ENCODE results near the gene HECW1. TPM values are rescaled to one million over a fixed set of nuclear protein-coding genes. Genes with fewer than 3 reads are reported as not detected.

HECW1 gene
- total RNA-seq, 1 donor from 2014 or later, result 0.15 TPM

DNA sequence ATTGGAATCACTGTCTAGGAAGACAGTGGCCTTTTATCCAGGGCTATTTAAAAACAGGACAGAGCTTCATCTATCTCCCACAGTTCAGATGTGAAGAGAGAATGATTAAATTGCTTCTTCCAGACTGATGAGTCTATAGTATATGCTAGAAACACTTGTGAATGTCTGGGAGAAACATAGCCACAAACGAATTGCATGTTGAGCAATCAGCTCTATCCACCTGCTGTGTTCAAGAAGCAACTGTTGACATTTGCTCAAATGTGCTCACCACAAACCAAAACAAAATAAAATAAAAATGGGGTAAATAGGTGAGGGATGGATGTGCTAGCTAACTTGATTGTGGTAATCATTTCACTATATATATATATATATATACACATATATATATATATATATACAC, 195.1 kb downstream of the HECW1 start:
- Mint-ChIP-seq H3K36me3 (ENCODE audit: low read depth, unreplicated experiment) (no peaks in the 10 kb centered on the region), H3K9me3 (ENCODE audit: unreplicated experiment) (no peaks in the 10 kb centered on the region), H3K4me3 (ENCODE audit: unreplicated experiment) (no peak overlapping the region), H3K27me3 (ENCODE audit: unreplicated experiment) (no peaks in the 10 kb centered on the region), H3K4me1 (ENCODE audit: unreplicated experiment) (peaks cover 9% of the 10 kb centered on the region), H3K27ac (ENCODE audit: unreplicated experiment) (no peak overlapping the region)
- no peak for DNase-seq (ENCODE audit: low spot score)
- TF ChIP-seq, protein P1, sequence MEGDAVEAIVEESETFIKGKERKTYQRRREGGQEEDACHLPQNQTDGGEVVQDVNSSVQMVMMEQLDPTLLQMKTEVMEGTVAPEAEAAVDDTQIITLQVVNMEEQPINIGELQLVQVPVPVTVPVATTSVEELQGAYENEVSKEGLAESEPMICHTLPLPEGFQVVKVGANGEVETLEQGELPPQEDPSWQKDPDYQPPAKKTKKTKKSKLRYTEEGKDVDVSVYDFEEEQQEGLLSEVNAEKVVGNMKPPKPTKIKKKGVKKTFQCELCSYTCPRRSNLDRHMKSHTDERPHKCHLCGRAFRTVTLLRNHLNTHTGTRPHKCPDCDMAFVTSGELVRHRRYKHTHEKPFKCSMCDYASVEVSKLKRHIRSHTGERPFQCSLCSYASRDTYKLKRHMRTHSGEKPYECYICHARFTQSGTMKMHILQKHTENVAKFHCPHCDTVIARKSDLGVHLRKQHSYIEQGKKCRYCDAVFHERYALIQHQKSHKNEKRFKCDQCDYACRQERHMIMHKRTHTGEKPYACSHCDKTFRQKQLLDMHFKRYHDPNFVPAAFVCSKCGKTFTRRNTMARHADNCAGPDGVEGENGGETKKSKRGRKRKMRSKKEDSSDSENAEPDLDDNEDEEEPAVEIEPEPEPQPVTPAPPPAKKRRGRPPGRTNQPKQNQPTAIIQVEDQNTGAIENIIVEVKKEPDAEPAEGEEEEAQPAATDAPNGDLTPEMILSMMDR (IDR thresholded peaks at IDR 0.05; ENCODE audit: unreplicated experiment), result no peak

DNA sequence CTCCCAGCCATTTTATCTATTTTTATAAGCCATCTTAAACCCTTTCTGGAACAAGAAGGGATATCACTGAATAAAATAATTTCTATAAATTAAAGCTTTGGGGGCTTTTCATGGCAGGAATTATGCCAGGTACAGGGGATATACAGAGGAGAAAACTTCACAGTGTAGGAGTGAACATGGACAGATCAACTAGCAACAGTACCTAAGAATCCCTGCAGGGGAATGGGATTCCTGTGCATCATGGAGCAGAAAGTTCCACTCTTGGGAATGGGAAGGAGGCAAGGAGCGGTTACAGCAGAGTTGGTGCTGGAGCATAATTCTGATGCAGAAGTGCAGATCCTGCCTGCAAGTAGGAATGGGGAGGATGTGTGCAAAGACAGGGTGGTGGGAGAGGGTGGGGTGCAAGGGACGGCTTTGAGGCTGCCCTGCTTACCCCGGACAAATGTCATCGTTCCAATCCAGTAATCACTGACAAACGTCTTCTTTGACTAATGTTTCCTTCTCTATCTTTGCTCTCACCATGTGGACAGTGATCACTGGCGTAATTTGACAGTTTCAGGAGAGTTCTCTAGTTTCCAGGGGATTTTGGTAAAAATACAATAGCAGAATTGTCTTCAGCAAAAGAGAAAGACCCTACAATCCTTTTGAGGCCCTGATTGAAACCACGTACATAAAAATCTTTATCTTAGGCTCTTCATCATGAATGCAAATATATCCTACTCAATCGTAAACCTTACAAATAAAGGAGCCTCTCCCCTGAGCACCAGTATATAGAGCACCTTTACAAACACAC, 196.7 kb downstream of the HECW1 start:
- TF ChIP-seq, protein P1 (IDR thresholded peaks at IDR 0.05; ENCODE audit: unreplicated experiment), result peak; percentile 21
- no peak for DNase-seq (ENCODE audit: low spot score)
- H3K27ac Mint-ChIP-seq (ENCODE audit: unreplicated experiment), result no peak overlapping the region
- no peaks in the 10 kb centered on the region for H3K27me3 Mint-ChIP-seq (ENCODE audit: unreplicated experiment)
- no peaks in the 10 kb centered on the region for H3K36me3 Mint-ChIP-seq (ENCODE audit: low read depth, unreplicated experiment)
- peaks cover 3% of the 10 kb centered on the region for H3K4me1 Mint-ChIP-seq (ENCODE audit: unreplicated experiment)
- H3K4me3 Mint-ChIP-seq (ENCODE audit: unreplicated experiment), result no peak overlapping the region
- H3K9me3 Mint-ChIP-seq (ENCODE audit: unreplicated experiment), result no peaks in the 10 kb centered on the region

DNA sequence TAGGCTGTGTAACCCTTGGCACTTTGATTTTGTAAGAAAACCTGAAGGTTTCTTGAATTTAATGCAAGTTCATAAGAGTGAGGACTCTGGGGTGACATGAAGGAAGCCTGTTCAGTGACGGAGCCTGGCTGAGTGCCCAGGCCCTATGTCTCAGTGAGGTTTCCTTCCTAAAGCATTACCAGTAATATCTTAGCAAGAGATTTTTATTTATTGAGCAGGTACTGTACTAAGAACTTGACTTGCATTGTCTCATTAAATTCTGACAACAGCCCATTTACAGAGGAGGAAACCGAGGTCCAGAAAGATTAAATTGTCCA, 197.2 kb downstream of the HECW1 start:
- Mint-ChIP-seq H3K4me3 (ENCODE audit: unreplicated experiment) (no peak overlapping the region), H3K9me3 (ENCODE audit: unreplicated experiment) (no peaks in the 10 kb centered on the region), H3K4me1 (ENCODE audit: unreplicated experiment) (peaks cover 3% of the 10 kb centered on the region), H3K27me3 (ENCODE audit: unreplicated experiment) (no peaks in the 10 kb centered on the region), H3K27ac (ENCODE audit: unreplicated experiment) (no peak overlapping the region), H3K36me3 (ENCODE audit: low read depth, unreplicated experiment) (no peaks in the 10 kb centered on the region)
- TF ChIP-seq, protein P1 (IDR thresholded peaks at IDR 0.05; ENCODE audit: unreplicated experiment), result no peak
- no peak for DNase-seq (ENCODE audit: low spot score)

DNA sequence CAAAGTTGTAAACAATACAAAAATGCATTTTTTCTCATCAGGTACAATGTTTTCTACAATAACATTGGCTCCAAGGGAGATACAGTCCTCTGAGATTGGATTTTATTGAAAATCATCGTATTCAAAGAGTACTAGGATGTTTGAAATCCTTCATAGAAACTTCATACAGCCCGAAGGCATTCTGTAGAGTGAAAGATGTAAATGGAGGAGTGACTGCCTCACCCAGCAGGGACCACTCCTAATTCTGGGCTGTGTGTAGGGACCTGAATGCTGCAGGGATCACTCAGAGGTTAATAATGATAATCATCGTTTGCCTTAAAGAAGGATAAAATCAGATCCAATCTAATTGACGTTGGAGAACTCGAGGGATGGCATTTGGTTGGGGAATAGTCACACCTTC, 198.6 kb downstream of the HECW1 start:
- Mint-ChIP-seq H3K36me3 (ENCODE audit: low read depth, unreplicated experiment) (no peaks in the 10 kb centered on the region), H3K27ac (ENCODE audit: unreplicated experiment) (no peak overlapping the region), H3K4me3 (ENCODE audit: unreplicated experiment) (no peak overlapping the region), H3K4me1 (ENCODE audit: unreplicated experiment) (no peaks in the 10 kb centered on the region), H3K27me3 (ENCODE audit: unreplicated experiment) (no peaks in the 10 kb centered on the region), H3K9me3 (ENCODE audit: unreplicated experiment) (no peaks in the 10 kb centered on the region)
- no peak for DNase-seq (ENCODE audit: low spot score)
- TF ChIP-seq, protein P1 (IDR thresholded peaks at IDR 0.05; ENCODE audit: unreplicated experiment), result no peak

DNA sequence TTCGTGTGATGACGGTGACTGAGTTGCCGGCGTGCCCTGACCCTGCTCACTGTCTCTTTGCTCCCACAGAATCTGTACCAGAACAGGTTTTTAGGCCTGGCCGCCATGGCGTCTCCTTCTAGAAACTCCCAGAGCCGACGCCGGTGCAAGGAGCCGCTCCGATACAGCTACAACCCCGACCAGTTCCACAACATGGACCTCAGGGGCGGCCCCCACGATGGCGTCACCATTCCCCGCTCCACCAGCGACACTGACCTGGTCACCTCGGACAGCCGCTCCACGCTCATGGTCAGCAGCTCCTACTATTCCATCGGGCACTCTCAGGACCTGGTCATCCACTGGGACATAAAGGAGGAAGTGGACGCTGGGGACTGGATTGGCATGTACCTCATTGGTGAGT, 199.2 kb downstream of the HECW1 start:
- Mint-ChIP-seq H3K9me3 (ENCODE audit: unreplicated experiment) (no peaks in the 10 kb centered on the region), H3K4me3 (ENCODE audit: unreplicated experiment) (no peak overlapping the region), H3K27ac (ENCODE audit: unreplicated experiment) (no peak overlapping the region), H3K27me3 (ENCODE audit: unreplicated experiment) (no peaks in the 10 kb centered on the region), H3K36me3 (ENCODE audit: low read depth, unreplicated experiment) (no peaks in the 10 kb centered on the region), H3K4me1 (ENCODE audit: unreplicated experiment) (no peaks in the 10 kb centered on the region)
- TF ChIP-seq, protein P1 (IDR thresholded peaks at IDR 0.05; ENCODE audit: unreplicated experiment), result no peak
- DNase-seq (ENCODE audit: low spot score), result no peak
